Thoracic aorta endothelial cell (primary cell): ENCODE results near the gene CACYBP. TPM values are rescaled to one million over a fixed set of nuclear protein-coding genes. Genes with fewer than 3 reads are reported as not detected.

ENCODE experiments used
- small RNA-seq: library from RNA; depleted of rRNA; stranded (forward); fragments of <200 nt; gene quantifications from one replicate; pipeline ENCODE3, GENCODE V24; 2012
- total RNA-seq: library from RNA; depleted of rRNA; stranded (reverse); fragments of >200 nt; gene quantifications from 2 replicates; pipeline ENCODE4 v1.2.3, GENCODE V29; 2012

The CACYBP gene
- total RNA-seq = 141 and 193 TPM in 2 replicates

GRCh38 chr1:174999936-175000696, at the start of gene CACYBP:
TSS of gene CACYBP (plus strand) at chr1:174999947. CDS start at chr1:175000181, 234 bp downstream.

GRCh38 chr1:175023043-175023921, 23.5 kb downstream of the CACYBP start, which contains the start of gene MRPS14:
TSS of gene MRPS14 (minus strand) at chr1:175023425. CDS start at chr1:175023408, 17 bp downstream.

Small RNA genes within 50 kb of the gene (small RNA-seq; reads per million reads assigned to genes)
- not detected for gene RF00019
- not detected for gene RNU6-307P

Other genes with a start within 250 kb of the CACYBP start
- gene MRPS14, start 23.5 kb downstream of the CACYBP start, total RNA-seq = 23.9 and 25.1 TPM in 2 replicates
- not detected in 2 replicates for gene TNN, start 67.9 kb downstream of the CACYBP start, total RNA-seq
- 34.4 and 54.3 TPM in 2 replicates for gene KIAA0040, start 192.8 kb downstream of the CACYBP start, total RNA-seq